H1 (cell line): ENCODE measurements around the gene DIDO1. TPM values are rescaled to one million over a fixed set of nuclear protein-coding genes. Genes with fewer than 3 reads are reported as not detected.

Source experiments
- ATF3 ChIP-seq: IDR thresholded peaks from 2 replicates; pipeline ENCODE4 v1.6.1; 2011; ENCODE audit warnings: low read depth, mild to moderate bottlenecking, low read length; ENCODE audit not compliant: insufficient read depth
- BACH1 ChIP-seq: IDR thresholded peaks from 2 replicates; pipeline ENCODE4 v1.6.1; 2012; ENCODE audit warnings: low read length, improper control_type of control experiment
- CHD7 ChIP-seq: fragments of 300-600 bp; sonication (generic); IDR thresholded peaks from 2 replicates; pipeline ENCODE4 v1.7.1; 2012; ENCODE audit warnings: low read length, moderate library complexity, mild to moderate bottlenecking, inconsistent platforms; ENCODE audit not compliant: insufficient replicate concordance
- NANOG ChIP-seq: IDR thresholded peaks from 2 replicates; pipeline ENCODE4 v1.6.1; 2011; ENCODE audit warnings: low read length, low read depth, mild to moderate bottlenecking, inconsistent platforms; ENCODE audit not compliant: insufficient read depth, poor library complexity, severe bottlenecking
- POLR2A ChIP-seq, 2 experiments: IDR thresholded peaks; 1 replicate in 1 of 2; 2 replicates in 1 of 2; pipeline ENCODE4 v1.6.1; 2011; ENCODE audit warnings: low read depth in 2 of 2, low read length in 2 of 2, mild to moderate bottlenecking in 2 of 2; ENCODE audit errors: control extremely low read depth in 1 of 2
- RAD21 ChIP-seq, 2 experiments: IDR thresholded peaks in 1 of 2; conservative IDR thresholded peaks in 1 of 2; 2 replicates each; pipeline ENCODE4 v1.6.1; 2011; ENCODE audit warnings: low read depth in 2 of 2, low read length in 2 of 2, improper control_type of control experiment in 1 of 2, inconsistent platforms in 1 of 2, mild to moderate bottlenecking in 1 of 2, moderate library complexity in 1 of 2
- RXRA ChIP-seq: IDR thresholded peaks from 2 replicates; pipeline ENCODE4 v1.6.1; 2011; ENCODE audit warnings: low read depth, mild to moderate bottlenecking, low read length, moderate library complexity; ENCODE audit not compliant: insufficient read depth
- TAF7 ChIP-seq: optimal IDR thresholded peaks from 2 replicates; pipeline ENCODE3; 2011; ENCODE audit warnings: low read depth, mild to moderate bottlenecking, inconsistent platforms, low read length, moderate library complexity, borderline replicate concordance
- polyA plus RNA-seq, 7 experiments: library from polyadenylated mRNA; depleted of rRNA in 3 of 7; stranded (reverse) in 5 of 7; unstranded in 2 of 7; fragments of >200 nt in 5 of 7; fragments of 200-250 nt in 2 of 7; gene quantifications; 1 replicate in 5 of 7; 2 replicates in 1 of 7; 4 replicates in 1 of 7; pipeline versions ENCODE4 v1.2.1 to v1.2.3, GENCODE V29; 2011 to 2013; ENCODE audit warnings: missing spikeins in 2 of 7, mixed read lengths in 2 of 7
- total RNA-seq: library from RNA; stranded (reverse); fragmentation: NEBNext Ultra II Directional; extraction: Animal tissue kit (Norgen Biotek cat#: 25700); gene quantifications from 2 replicates; pipeline ENCODE4 v1.2.1, GENCODE V29; 2021

The DIDO1 gene
- total and polyA plus RNA-seq, 2 of the 8 experiments (the other 6 are each of a cell fraction or from before 2014, with no cell fraction given), result 53.6 to 82.8 TPM

- no peak for TF ChIP-seq RXRA
- TF ChIP-seq BACH1, result no peak
- TF ChIP-seq ATF3, result no peak
- no peak for TF ChIP-seq NANOG
- no peak for TF ChIP-seq RAD21 (IDR thresholded peaks at IDR 0.05 in 1 of 2, conservative IDR thresholded peaks at IDR 0.05 in 1 of 2; ENCODE audit: low read depth in 2 of 2, low read length in 2 of 2)
- TF ChIP-seq TAF7, result no peak
- 0 out of 3 replicates have a peak, but pooled peaks of 1 of the 2 experiments have one; percentile 27 for TF ChIP-seq POLR2A (IDR thresholded peaks at IDR 0.05; ENCODE audit: control extremely low read depth in 1 of 2, low read depth in 2 of 2, low read length in 2 of 2)
- no peak for TF ChIP-seq CHD7
Measured at GRCh38 chr20:62952968-62953838, 26.9 kb upstream of the DIDO1 start (continued).
